Measurements from ENCODE around the gene KNDC1. TPM values are rescaled to one million over a fixed set of nuclear protein-coding genes. Genes with fewer than 3 reads are reported as not detected.

The KNDC1 gene
- total and polyA plus RNA-seq, 2 donors (not counting 1 experiment from before 2014, with no cell fraction given): 0.17 to 0.45 TPM

GRCh38 chr10:133275684-133276092, 115.7 kb downstream of the KNDC1 start:
- CTCF ChIA-PET: interaction anchor here (0.6 to 3.3 kb wide), 9 partner anchors 10 to 132 kb away, joined by 3 to 80 read pairs (median 3); no protein-coding TSS in a partner anchor
- ATAC-seq (ENCODE audit: low read depth) (peak; percentile 29), DNase-seq (peak; percentile 68)
- H3K4me3 ChIP-seq (ENCODE audit: control extremely low read depth in 1 of 5, extremely low read depth in 1 of 5, insufficient read depth in 1 of 5, low read depth in 2 of 5, low read length in 4 of 5): peak overlapping the region; percentile 79 to 96 (median 83)
- no peaks in the 10 kb centered on the region for H3K9me3 Mint-ChIP-seq (ENCODE audit: insufficient read depth)
- POLR2A ChIA-PET: interaction anchor here (0.8 to 2.6 kb wide), 7 partner anchors 9 to 49 kb away, joined by 3 to 12 read pairs (median 10); partner anchors contain the start of genes TUBGCP2 and ZNF511
- H3K4me1 Mint-ChIP-seq: peaks cover 43% of the 10 kb centered on the region
- peak overlapping the region; percentile 64 for H2AFZ ChIP-seq (ENCODE audit: insufficient read depth, low read depth, low read length, poor library complexity, severe bottlenecking)
- no peaks in the 10 kb centered on the region for H3K27me3 ChIP-seq (replicated peaks in 1 of 4; ENCODE audit: control extremely low read depth in 1 of 4, control insufficient read depth in 3 of 4, insufficient read depth in 4 of 4, low read length in 3 of 4)
- H3K4me3 Mint-ChIP-seq: peak overlapping the region; percentile 89
- H3K27ac Mint-ChIP-seq: peak overlapping the region; percentile 95
- no peaks in the 10 kb centered on the region for H3K9me3 ChIP-seq (ENCODE audit: control extremely low read depth in 1 of 3, control insufficient read depth in 2 of 3, insufficient read depth in 1 of 3, low read length in 2 of 3)
- H3K27ac ChIP-seq (ENCODE audit: low read length in 2 of 2): peak overlapping the region; percentile 94 to 97
- H3K4me1 ChIP-seq (ENCODE audit: control insufficient read depth in 2 of 2, insufficient read depth in 2 of 2, low read length in 2 of 2): peaks cover 45 to 70% of the 10 kb centered on the region in 2 donors
- H3K79me2 ChIP-seq (ENCODE audit: control insufficient read depth, insufficient read depth, low read length): peaks cover 12% of the 10 kb centered on the region
- intact Hi-C loops (cut with micrococcal nuclease): loop anchor here (1.0 to 10.0 kb wide), 4 partner anchors 14 to 131 kb away; partner anchors contain the start of gene MTG1
- TF ChIP-seq EZH2 (IDR thresholded peaks at IDR 0.05; ENCODE audit: borderline replicate concordance, insufficient read depth, low read depth, low read length, poor library complexity, severe bottlenecking) (no peak), CTCF (IDR thresholded peaks at IDR 0.05) (peak; percentile 52)
- no peaks in the 10 kb centered on the region for H3K27me3 Mint-ChIP-seq
- H3K9ac ChIP-seq (ENCODE audit: low read length): peak overlapping the region; percentile 96
- under 1% methylated on average over 12 of the region's 12 CpGs for WGBS (ENCODE audit: insufficient coverage)
- H3K36me3 ChIP-seq (replicated peaks in 1 of 2; ENCODE audit: control extremely low read depth in 1 of 2, control insufficient read depth in 1 of 2, extremely low read depth in 1 of 2, insufficient read depth in 2 of 2, low read length in 1 of 2): peaks cover 0 to 33% of the 10 kb centered on the region in 2 experiments
- peak overlapping the region; percentile 99 for H3K4me2 ChIP-seq (replicated peaks; ENCODE audit: low read depth, low read length, poor library complexity, severe bottlenecking)
- H4K20me1 ChIP-seq (ENCODE audit: control insufficient read depth, insufficient read depth, low read length, poor library complexity, severe bottlenecking): peaks cover 21% of the 10 kb centered on the region

Other genes with a start within 250 kb of the KNDC1 start
- gene CFAP46, start 217.6 kb upstream of the KNDC1 start, total RNA-seq: not detected in 2 replicates
- gene CFAP46, start 217.6 kb upstream of the KNDC1 start, polyA plus RNA-seq: 0.07 and 0.35 TPM in 2 replicates
- not detected in 2 replicates for gene ADGRA1, start 72.3 kb upstream of the KNDC1 start, total RNA-seq
- not detected in 2 replicates for gene ADGRA1, start 72.3 kb upstream of the KNDC1 start, polyA plus RNA-seq
- gene UTF1, start 70.0 kb downstream of the KNDC1 start, total RNA-seq: 0.25 TPM in 1 of 2 replicates, not detected in the other
- 0.10 and 0.35 TPM in 2 replicates for gene UTF1, start 70.0 kb downstream of the KNDC1 start, polyA plus RNA-seq
- gene VENTX, start 77.6 kb downstream of the KNDC1 start, total RNA-seq: not detected in 2 replicates
- 0.82 and 1.8 TPM in 2 replicates for gene VENTX, start 77.6 kb downstream of the KNDC1 start, polyA plus RNA-seq
- gene ADAM8, start 116.6 kb downstream of the KNDC1 start, total RNA-seq: 116 and 125 TPM in 2 replicates
- gene ADAM8, start 116.6 kb downstream of the KNDC1 start, polyA plus RNA-seq: 196 and 228 TPM in 2 replicates
- gene TUBGCP2, start 148.7 kb downstream of the KNDC1 start, total RNA-seq: 86.1 and 90.3 TPM in 2 replicates
- gene TUBGCP2, start 148.7 kb downstream of the KNDC1 start, polyA plus RNA-seq: 50.3 and 52.4 TPM in 2 replicates
- gene ZNF511, start 148.7 kb downstream of the KNDC1 start, total RNA-seq: 40.3 and 45.1 TPM in 2 replicates
- 30.5 and 30.7 TPM in 2 replicates for gene ZNF511, start 148.7 kb downstream of the KNDC1 start, polyA plus RNA-seq
- gene CALY, start 176.7 kb downstream of the KNDC1 start, total RNA-seq: not detected in 2 replicates
- 0.21 and 0.72 TPM in 2 replicates for gene CALY, start 176.7 kb downstream of the KNDC1 start, polyA plus RNA-seq
- gene PRAP1, start 187.2 kb downstream of the KNDC1 start, total RNA-seq: not detected in 2 replicates
- not detected in 2 replicates for gene PRAP1, start 187.2 kb downstream of the KNDC1 start, polyA plus RNA-seq
- 20.7 and 23.8 TPM in 2 replicates for gene FUOM, start 197.8 kb downstream of the KNDC1 start, total RNA-seq
- 23.7 and 30.7 TPM in 2 replicates for gene FUOM, start 197.8 kb downstream of the KNDC1 start, polyA plus RNA-seq
- gene ECHS1, start 213.1 kb downstream of the KNDC1 start, total RNA-seq: 27.5 and 29.5 TPM in 2 replicates
- gene ECHS1, start 213.1 kb downstream of the KNDC1 start, polyA plus RNA-seq: 15.6 and 19.3 TPM in 2 replicates
- gene PAOX, start 219.0 kb downstream of the KNDC1 start, total RNA-seq: 23.5 and 24.9 TPM in 2 replicates
- gene PAOX, start 219.0 kb downstream of the KNDC1 start, polyA plus RNA-seq: 21.1 and 24.3 TPM in 2 replicates
- gene MTG1, start 233.9 kb downstream of the KNDC1 start, total RNA-seq: 85.1 and 90.0 TPM in 2 replicates
- 117 and 170 TPM in 2 replicates for gene MTG1, start 233.9 kb downstream of the KNDC1 start, polyA plus RNA-seq